HG02840 (cell line): ENCODE results near the gene PALM2AKAP2.

Source experiments
- ATAC-seq: cut with Tn5 transposase; IDR thresholded peaks from one replicate; pipeline ENCODE4 v1.9.1; 2021; ENCODE audit warnings: mild to moderate bottlenecking, moderate library complexity, moderate number of reproducible peaks; ENCODE audit not compliant: unreplicated experiment, low FRiP score

The PALM2AKAP2 gene

GRCh38 chr9:109779711-109780452, at the start of gene PALM2AKAP2:
Gene PALM2AKAP2 (plus strand): TSS chr9:109780198. CDS start chr9:109780489, 291 bp downstream.
- ATAC-seq = no peak

DNA sequence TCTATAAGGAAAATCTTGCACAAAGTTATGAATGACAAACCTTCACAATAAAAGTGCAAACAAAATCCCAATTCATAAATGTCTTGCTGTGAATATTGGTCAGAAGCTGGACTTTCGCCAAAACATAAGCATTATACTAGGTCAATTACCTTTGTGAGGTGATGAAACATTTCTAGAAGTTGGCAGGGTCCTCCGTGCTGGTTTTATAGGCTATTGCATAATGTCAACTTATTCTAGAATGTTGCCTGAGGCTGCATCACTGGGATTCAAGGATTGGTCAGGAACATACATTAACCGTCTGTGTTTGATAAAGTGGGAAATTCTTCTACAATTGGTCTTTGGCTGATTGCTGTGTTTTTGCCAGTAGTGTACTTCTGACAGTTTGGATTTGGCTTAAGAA, 49.8 kb upstream of the PALM2AKAP2 start:
- ATAC-seq = no peak

GRCh38 chr9:109733690-109734089, 46.3 kb upstream of the PALM2AKAP2 start:
- no peak for ATAC-seq

GRCh38 chr9:109734814-109735213, 45.2 kb upstream of the PALM2AKAP2 start:
- no peak for ATAC-seq

DNA sequence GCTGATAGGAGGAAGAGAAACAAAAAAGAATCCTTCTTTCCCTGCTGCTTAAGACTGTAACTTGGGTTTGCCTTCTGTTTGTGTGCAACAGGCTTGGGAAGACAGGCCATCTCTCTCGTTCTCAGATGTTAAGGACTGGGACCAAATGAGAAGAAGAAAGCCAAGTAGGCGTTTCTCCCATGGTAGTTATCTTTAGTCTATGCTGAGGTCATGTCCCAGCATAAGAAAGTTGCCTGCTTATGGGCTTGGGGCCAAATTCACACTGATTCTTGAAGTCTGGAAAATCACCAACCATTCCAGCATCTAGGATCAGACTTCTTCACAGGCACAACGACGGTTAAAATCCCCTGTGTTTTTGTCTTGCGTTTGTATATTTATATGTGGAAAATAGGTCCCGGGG, 44.2 kb upstream of the PALM2AKAP2 start:
- no peak for ATAC-seq

- ATAC-seq = no peak
Observed at GRCh38 chr9:109737295-109737694, 42.7 kb upstream of the PALM2AKAP2 start.

GRCh38 chr9:109739760-109740159, 40.2 kb upstream of the PALM2AKAP2 start:
- ATAC-seq = no peak

DNA sequence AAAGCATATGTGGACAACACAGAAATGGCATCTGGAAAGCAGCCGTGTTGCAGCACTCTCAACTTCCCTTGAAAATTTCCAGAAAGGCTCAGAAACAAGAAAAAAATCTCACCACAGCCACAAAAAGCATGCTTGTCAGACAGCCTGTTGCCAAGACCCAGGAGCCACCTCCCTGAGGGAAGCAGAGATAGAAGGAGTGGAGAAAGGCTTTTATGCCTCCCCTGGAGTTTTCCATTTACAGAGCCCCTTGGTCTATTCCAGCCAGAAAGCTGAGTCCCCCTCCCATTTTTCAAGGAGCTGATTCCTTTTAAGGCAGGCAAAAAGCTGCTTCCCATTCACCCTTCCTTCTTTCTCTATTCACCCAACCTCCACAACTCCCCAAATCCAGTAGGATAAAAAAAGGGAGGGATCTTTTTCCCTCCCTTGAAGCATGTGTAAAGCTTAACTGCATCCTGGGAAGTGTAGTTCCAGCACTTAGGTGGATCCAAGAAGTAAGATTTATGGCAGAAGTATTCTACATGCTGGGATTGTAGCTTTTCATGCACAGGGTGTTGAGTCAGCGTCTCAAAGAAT, 37.1 kb upstream of the PALM2AKAP2 start:
- ATAC-seq = no peak

- ATAC-seq = no peak
Observed at GRCh38 chr9:109743696-109744095, 36.3 kb upstream of the PALM2AKAP2 start.

DNA sequence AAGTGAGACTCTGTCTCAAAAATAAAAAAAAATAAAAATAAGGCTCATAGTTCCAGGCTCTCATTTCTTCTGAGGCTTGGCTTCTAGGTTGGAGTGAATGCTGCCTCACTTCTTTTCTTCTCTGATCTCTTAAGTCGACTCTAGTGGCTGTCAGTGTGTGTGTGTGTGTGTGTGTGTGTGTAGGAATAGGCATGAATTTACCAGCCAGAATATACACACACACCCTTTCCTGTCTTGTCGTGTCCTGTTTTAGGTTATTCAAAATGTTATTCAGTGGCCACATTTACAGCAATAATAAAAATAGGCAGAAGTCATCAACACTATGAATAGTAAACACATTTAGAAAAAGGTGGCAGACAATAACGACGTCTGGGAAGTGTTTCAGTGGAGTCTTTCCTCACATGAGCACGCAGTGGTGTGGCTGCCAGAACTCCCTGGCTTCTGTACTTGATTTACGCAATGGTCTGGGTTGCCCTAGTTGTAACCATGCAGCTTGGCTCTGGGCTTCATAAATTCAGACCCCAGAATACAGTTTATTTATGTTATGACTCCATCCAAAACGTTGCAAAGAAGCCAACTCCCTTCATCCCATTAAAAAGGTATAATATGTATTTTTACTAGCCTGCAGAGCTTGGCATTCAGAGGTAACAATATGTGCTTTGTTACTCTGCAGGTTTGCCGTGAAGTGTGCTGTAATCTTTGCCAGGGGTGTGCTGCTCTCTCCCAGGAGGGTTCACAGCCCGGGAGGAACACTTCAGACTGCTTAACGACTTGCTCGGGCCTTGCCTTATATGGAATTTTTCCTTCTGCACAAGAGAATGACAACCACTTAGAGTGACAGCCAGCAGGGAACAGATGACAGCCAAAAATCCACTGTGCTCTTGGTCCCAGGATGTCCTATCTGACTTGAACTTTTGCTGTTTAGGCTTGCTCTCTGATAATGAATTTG, 34.4 kb upstream of the PALM2AKAP2 start:
- no peak for ATAC-seq

- no peak for ATAC-seq
Observed at GRCh38 chr9:109751253-109751652, 28.7 kb upstream of the PALM2AKAP2 start.

GRCh38 chr9:109753308-109753707, 26.7 kb upstream of the PALM2AKAP2 start:
- ATAC-seq = no peak

DNA sequence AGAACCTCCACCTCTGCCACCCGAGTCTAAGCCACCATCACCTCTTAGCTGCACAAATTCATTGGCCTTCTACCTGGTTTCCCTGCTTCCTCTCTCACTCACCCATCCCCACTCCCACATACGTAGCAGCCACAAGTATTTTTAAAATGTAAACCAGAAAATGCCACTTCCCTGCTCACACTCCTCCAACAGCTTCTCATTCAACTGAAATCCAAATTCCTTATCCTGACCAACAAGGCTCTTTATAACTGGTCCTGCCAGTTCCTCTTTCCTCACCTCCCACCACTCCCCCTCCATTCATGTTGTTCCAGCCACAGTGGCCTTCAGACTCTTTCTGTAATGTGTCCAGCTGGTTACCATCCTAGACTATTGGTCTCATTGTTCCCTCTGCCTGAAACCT, 25.0 kb upstream of the PALM2AKAP2 start:
- no peak for ATAC-seq

- ATAC-seq = no peak
Observed at GRCh38 chr9:109759589-109759988, 20.4 kb upstream of the PALM2AKAP2 start.

- no peak for ATAC-seq
Observed at GRCh38 chr9:109765278-109765677, 14.7 kb upstream of the PALM2AKAP2 start.

DNA sequence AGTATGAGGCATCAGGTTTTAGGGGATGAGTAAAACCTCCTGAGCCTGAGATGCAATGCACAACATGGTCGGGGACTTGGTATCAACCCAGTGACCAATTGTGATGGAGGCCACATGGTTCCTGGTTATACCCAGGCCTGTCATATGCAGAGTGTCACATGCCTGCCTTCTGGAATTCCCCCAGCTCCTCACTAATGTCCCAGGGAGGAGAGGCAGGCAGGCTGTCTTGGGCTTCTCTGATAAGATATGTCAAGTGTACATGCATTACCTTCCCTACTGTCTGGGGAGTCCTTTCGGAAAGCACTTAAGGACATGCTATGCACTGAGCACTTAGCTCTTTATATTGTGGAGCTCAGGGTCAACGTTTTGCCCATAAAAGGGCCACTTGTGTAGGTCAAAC, 14.2 kb upstream of the PALM2AKAP2 start:
- no peak for ATAC-seq

GRCh38 chr9:109766351-109766750, 13.6 kb upstream of the PALM2AKAP2 start:
- ATAC-seq = no peak

- no peak for ATAC-seq
Observed at GRCh38 chr9:109767404-109767803, 12.6 kb upstream of the PALM2AKAP2 start.

DNA sequence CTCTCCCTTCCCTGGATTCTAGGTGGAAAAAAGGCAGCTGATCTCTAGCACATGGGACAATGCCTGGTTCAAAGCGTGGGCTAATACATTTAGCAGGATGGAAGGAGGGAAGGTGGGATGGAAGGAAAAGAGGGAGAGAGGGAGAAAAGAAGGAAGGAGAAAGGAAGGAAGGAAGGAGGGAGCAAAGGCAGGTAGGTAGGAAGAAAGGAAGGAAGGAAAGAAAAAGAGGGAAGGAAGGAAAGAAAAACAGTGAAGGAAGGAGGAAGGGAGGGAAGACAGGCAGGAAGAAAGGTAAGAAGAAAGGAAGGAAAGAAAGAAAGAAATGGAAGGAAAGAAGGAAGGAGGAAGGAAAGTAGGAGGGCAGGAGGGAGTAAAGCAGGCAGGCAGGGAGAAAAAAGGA, 12.2 kb upstream of the PALM2AKAP2 start:
- no peak for ATAC-seq

- ATAC-seq = no peak
Observed at GRCh38 chr9:109769250-109769649, 10.7 kb upstream of the PALM2AKAP2 start.

DNA sequence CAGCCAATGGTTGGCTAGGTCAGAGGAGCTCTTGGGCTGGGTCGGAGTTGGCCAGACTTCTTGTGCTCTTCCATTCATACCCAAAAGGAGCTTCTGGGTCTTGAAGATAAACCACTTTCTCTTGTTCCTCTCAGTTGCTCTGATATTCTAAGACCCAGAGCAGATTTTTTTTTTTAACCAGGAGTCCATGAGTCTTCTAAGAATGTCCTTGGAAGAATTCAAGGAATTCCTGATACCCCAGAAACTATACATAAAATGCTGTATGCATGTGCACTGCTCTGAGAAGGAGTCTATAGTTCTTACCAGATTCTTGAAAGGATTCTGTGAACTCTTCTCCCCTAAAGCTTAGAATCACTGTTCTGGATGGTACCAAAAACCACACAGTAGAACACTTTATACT, 9.9 kb upstream of the PALM2AKAP2 start:
- ATAC-seq = no peak
